KG1 (cell line): Measurements from ENCODE around the gene PSMD14.
"Not testable (repeated sequence)": the region's sequence is repeated elsewhere in the genome, so short reads cannot be mapped to it uniquely, and the experiment has no call there.

Experiments used
- DNase-seq: peaks from one replicate; lab custom pipeline; 2025; lab: John Stamatoyannopoulos, UW

PSMD14 gene

GRCh38 chr2:161335626-161336025, 27.4 kb downstream of the PSMD14 start:
- DNase-seq = no peak

GRCh38 chr2:161337247-161337646, 29.0 kb downstream of the PSMD14 start:
- DNase-seq = no peak

- not testable (repeated sequence) for DNase-seq
These were observed 31.3 kb downstream of the PSMD14 start for GRCh38 chr2:161339532-161339931.

GRCh38 chr2:161340930-161341413, 32.7 kb downstream of the PSMD14 start:
- DNase-seq = not testable (repeated sequence)

- no peak for DNase-seq
These were observed 35.0 kb downstream of the PSMD14 start for GRCh38 chr2:161343235-161343634.

- DNase-seq = no peak
These were observed 36.5 kb downstream of the PSMD14 start for GRCh38 chr2:161344692-161345091.

- no peak for DNase-seq
These were observed 43.5 kb downstream of the PSMD14 start for GRCh38 chr2:161351678-161352077.

- DNase-seq = no peak
These were observed 44.5 kb downstream of the PSMD14 start for GRCh38 chr2:161352719-161353118.

GRCh38 chr2:161353543-161353942, 45.3 kb downstream of the PSMD14 start:
- no peak for DNase-seq

GRCh38 chr2:161354106-161354505, 45.9 kb downstream of the PSMD14 start:
- DNase-seq = no peak

- DNase-seq = no peak
These were observed 46.9 kb downstream of the PSMD14 start for GRCh38 chr2:161355106-161355505.

- DNase-seq = no peak
These were observed 47.8 kb downstream of the PSMD14 start for GRCh38 chr2:161355983-161356382.

GRCh38 chr2:161357097-161357496, 48.9 kb downstream of the PSMD14 start:
- no peak for DNase-seq

GRCh38 chr2:161358838-161359237, 50.6 kb downstream of the PSMD14 start:
- DNase-seq = no peak

- DNase-seq = not testable (repeated sequence)
These were observed 52.0 kb downstream of the PSMD14 start for GRCh38 chr2:161360095-161360654.

- DNase-seq = no peak
These were observed 54.4 kb downstream of the PSMD14 start for GRCh38 chr2:161362568-161363166.

GRCh38 chr2:161367675-161368074, 59.5 kb downstream of the PSMD14 start:
- no peak for DNase-seq

GRCh38 chr2:161369311-161369710, 61.1 kb downstream of the PSMD14 start:
- DNase-seq = no peak

GRCh38 chr2:161370981-161371380, 62.8 kb downstream of the PSMD14 start:
- DNase-seq = no peak

GRCh38 chr2:161371869-161372268, 63.6 kb downstream of the PSMD14 start:
- no peak for DNase-seq

GRCh38 chr2:161373942-161374341, 65.7 kb downstream of the PSMD14 start:
- no peak for DNase-seq

GRCh38 chr2:161374446-161374845, 66.2 kb downstream of the PSMD14 start:
- no peak for DNase-seq

- no peak for DNase-seq
These were observed 71.5 kb downstream of the PSMD14 start for GRCh38 chr2:161379740-161380139.

GRCh38 chr2:161381546-161381945, 73.3 kb downstream of the PSMD14 start:
- no peak for DNase-seq
